ENCODE measurements around the gene VDR.

The VDR gene

DNA sequence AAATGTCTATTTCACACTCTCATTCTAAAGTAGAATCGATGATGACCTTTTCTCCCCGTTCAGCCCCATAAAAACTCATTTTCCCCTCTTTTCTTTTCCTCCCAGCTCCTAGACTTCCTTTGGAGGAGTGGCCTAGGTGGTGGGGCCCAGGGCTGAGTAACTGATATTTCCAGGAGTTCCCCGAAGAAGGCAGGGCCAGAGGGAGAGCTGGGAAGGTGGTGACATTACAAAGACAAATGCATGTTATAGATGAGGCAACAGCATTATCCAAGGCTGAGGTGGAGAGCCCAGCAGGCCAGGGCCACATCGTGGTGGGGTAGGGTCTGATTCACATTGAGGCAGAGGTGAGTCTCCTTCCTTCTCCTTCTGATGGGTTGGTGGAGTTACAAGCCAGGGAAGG, 62.9 kb downstream of the VDR start:
- ATAC-seq, result no peak
- TF ChIP-seq PATZ1 (CRISPR knock-in tag; IDR thresholded peaks at IDR 0.05; ENCODE audit: borderline replicate concordance), result no peak

DNA sequence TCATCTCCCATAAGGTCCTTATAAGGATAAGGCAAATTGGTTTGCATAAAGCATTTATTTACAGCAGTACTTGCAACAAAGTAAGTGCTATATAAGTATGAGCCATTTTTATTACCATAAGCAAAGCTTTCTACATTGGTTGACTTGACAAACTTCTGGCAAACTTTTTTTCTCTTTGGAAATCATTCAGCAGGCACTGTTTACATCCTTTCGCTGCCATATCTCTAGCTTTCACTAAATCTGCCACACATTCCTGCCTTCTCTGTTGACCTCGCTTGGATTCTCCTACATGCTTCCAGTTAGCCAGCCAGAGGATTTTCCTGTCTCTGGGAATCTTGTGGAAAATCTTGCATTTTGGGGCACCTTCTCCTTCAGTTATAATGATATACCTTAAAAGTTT, 63.3 kb downstream of the VDR start:
- TF ChIP-seq TSHZ2 (CRISPR knock-in tag; IDR thresholded peaks at IDR 0.05) (no peak), ISL1 (CRISPR knock-in tag; IDR thresholded peaks at IDR 0.05) (no peak), ZC3H10 (CRISPR knock-in tag; IDR thresholded peaks at IDR 0.05) (no peak), ZFP3 (CRISPR knock-in tag; IDR thresholded peaks at IDR 0.05) (no peak), OSR1 (CRISPR knock-in tag; IDR thresholded peaks at IDR 0.05) (no peak), PPARA (CRISPR knock-in tag; IDR thresholded peaks at IDR 0.05; ENCODE audit: borderline replicate concordance) (no peak), ZNF8 (CRISPR knock-in tag; IDR thresholded peaks at IDR 0.05) (no peak), GLIS3 (CRISPR knock-in tag; IDR thresholded peaks at IDR 0.05) (no peak), BACH2 (CRISPR knock-in tag; IDR thresholded peaks at IDR 0.05; ENCODE audit: borderline replicate concordance) (no peak), SNAI2 (CRISPR knock-in tag; IDR thresholded peaks at IDR 0.05) (no peak), ZFP30 (CRISPR knock-in tag; IDR thresholded peaks at IDR 0.05) (no peak), RARB (CRISPR knock-in tag; IDR thresholded peaks at IDR 0.05) (no peak)
- TF ChIP-seq, protein P1, sequence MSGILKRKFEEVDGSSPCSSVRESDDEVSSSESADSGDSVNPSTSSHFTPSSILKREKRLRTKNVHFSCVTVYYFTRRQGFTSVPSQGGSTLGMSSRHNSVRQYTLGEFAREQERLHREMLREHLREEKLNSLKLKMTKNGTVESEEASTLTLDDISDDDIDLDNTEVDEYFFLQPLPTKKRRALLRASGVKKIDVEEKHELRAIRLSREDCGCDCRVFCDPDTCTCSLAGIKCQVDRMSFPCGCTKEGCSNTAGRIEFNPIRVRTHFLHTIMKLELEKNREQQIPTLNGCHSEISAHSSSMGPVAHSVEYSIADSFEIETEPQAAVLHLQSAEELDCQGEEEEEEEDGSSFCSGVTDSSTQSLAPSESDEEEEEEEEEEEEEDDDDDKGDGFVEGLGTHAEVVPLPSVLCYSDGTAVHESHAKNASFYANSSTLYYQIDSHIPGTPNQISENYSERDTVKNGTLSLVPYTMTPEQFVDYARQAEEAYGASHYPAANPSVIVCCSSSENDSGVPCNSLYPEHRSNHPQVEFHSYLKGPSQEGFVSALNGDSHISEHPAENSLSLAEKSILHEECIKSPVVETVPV (CRISPR knock-in tag; IDR thresholded peaks at IDR 0.05), result no peak
- no peak for ATAC-seq

DNA sequence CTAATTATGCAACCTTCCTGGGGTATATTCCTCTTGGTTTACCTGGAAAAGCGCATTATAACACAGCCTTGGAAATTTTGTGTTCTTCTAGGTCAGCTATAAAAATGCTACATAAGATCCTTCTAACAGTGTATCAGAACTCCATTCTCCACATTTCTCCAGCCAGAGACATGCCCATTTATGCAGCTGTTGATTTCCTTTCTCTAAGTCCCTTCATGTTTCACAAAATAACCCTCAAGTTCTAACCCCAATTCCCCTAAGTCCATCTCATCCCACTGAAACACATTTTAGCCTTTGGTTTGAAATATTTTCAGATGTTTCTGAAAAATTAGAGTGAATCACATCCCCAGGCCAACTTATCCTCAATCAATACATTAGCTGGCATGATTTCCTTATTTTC, 64.2 kb downstream of the VDR start:
- TF ChIP-seq ZFP3 (CRISPR knock-in tag; IDR thresholded peaks at IDR 0.05), result no peak
- TF ChIP-seq ZFP30 (CRISPR knock-in tag; IDR thresholded peaks at IDR 0.05), result no peak
- TF ChIP-seq CSDC2 (CRISPR knock-in tag; IDR thresholded peaks at IDR 0.05), result no peak
- TF ChIP-seq BACH2 (CRISPR knock-in tag; IDR thresholded peaks at IDR 0.05; ENCODE audit: borderline replicate concordance), result no peak
- TF ChIP-seq ZNF8 (CRISPR knock-in tag; IDR thresholded peaks at IDR 0.05), result no peak
- TF ChIP-seq GLIS3 (CRISPR knock-in tag; IDR thresholded peaks at IDR 0.05), result no peak
- no peak for TF ChIP-seq SNAI2 (CRISPR knock-in tag; IDR thresholded peaks at IDR 0.05)
- TF ChIP-seq ZC3H10 (CRISPR knock-in tag; IDR thresholded peaks at IDR 0.05), result no peak
- TF ChIP-seq ESRRG (CRISPR knock-in tag; IDR thresholded peaks at IDR 0.05), result no peak
- TF ChIP-seq, protein P2, sequence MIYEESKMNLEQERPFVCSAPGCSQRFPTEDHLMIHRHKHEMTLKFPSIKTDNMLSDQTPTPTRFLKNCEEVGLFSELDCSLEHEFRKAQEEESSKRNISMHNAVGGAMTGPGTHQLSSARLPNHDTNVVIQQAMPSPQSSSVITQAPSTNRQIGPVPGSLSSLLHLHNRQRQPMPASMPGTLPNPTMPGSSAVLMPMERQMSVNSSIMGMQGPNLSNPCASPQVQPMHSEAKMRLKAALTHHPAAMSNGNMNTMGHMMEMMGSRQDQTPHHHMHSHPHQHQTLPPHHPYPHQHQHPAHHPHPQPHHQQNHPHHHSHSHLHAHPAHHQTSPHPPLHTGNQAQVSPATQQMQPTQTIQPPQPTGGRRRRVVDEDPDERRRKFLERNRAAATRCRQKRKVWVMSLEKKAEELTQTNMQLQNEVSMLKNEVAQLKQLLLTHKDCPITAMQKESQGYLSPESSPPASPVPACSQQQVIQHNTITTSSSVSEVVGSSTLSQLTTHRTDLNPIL (CRISPR knock-in tag; IDR thresholded peaks at IDR 0.05; ENCODE audit: low read depth), result no peak
- no peak for TF ChIP-seq PATZ1 (CRISPR knock-in tag; IDR thresholded peaks at IDR 0.05; ENCODE audit: borderline replicate concordance)
- no peak for TF ChIP-seq ZNF565 (CRISPR knock-in tag; conservative IDR thresholded peaks at IDR 0.05; ENCODE audit: low read depth)
- TF ChIP-seq RARB (CRISPR knock-in tag; IDR thresholded peaks at IDR 0.05), result no peak
- no peak for TF ChIP-seq TCF4 (CRISPR knock-in tag; IDR thresholded peaks at IDR 0.05; ENCODE audit: borderline replicate concordance)
- no peak for TF ChIP-seq OSR1 (CRISPR knock-in tag; IDR thresholded peaks at IDR 0.05)
- no peak for TF ChIP-seq ZNF70 (CRISPR knock-in tag; IDR thresholded peaks at IDR 0.05)
- TF ChIP-seq TSHZ2 (CRISPR knock-in tag; IDR thresholded peaks at IDR 0.05), result no peak
- no peak for TF ChIP-seq ISL1 (CRISPR knock-in tag; IDR thresholded peaks at IDR 0.05)
- no peak for ATAC-seq
